IMR-90 (cell line): ENCODE measurements around the gene SYT5. TPM values are rescaled to one million over a fixed set of nuclear protein-coding genes. Genes with fewer than 3 reads are reported as not detected.

Experiments used
- ATAC-seq: fragments of 200-7000 bp; cut with Tn5 transposase; 2 replicates; pipeline ENCODE4 v1.9.1; 2020; ENCODE audit warnings: low read depth, mild to moderate bottlenecking, moderate library complexity
- BruUV-seq: library from RNA; stranded (reverse); fragments of 400-500 nt; replicated peaks from 2 replicates; lab custom pipeline; 2021; lab: Mats Ljungman, UMichigan
- CTCF ChIA-PET: fragments of 300-600 bp; formaldehyde crosslinking; extraction: SDS; loops from one replicate; lab custom pipeline; 2021; ENCODE audit warnings: antibody characterized with exemption; lab: Yijun Ruan, JAX
- POLR2A ChIA-PET: fragments of 300-600 bp; sonication (Branson Sonifier 250); formaldehyde crosslinking; loops from one replicate; lab custom pipeline; 2022; ENCODE audit warnings: antibody characterized with exemption; ENCODE audit not compliant: unreplicated experiment; lab: Charles Lee
- DNase-seq: peaks from one replicate; pipeline ENCODE4 v3.0.0; 2013
- H2AFZ ChIP-seq: replicated peaks from 2 replicates; pipeline ENCODE3; 2013; ENCODE audit warnings: low read length, mild to moderate bottlenecking; ENCODE audit not compliant: poor library complexity
- H2AK5ac ChIP-seq: 2 replicates; pipeline ENCODE4 v1.6.1; 2013; ENCODE audit warnings: low read depth, low read length, inconsistent platforms
- H2AK9ac ChIP-seq: replicated peaks from 2 replicates; pipeline ENCODE3; 2013; ENCODE audit warnings: mild to moderate bottlenecking, low read depth, low read length, moderate library complexity; ENCODE audit not compliant: poor library complexity
- H2BK120ac ChIP-seq: 2 replicates; pipeline ENCODE4 v1.6.1; 2013; ENCODE audit warnings: low read depth, low read length, inconsistent platforms
- H2BK15ac ChIP-seq: 3 replicates; pipeline ENCODE4 v1.6.1; 2013; ENCODE audit warnings: low read depth, low read length, inconsistent platforms
- H2BK20ac ChIP-seq: 2 replicates; pipeline ENCODE4 v1.6.1; 2013; ENCODE audit warnings: low read depth, mild to moderate bottlenecking, inconsistent platforms, low read length, moderate library complexity
- H2BK5ac ChIP-seq: 2 replicates; pipeline ENCODE4 v1.6.1; 2013; ENCODE audit warnings: mild to moderate bottlenecking, low read depth, low read length, inconsistent platforms; ENCODE audit not compliant: poor library complexity, severe bottlenecking
- H3K14ac ChIP-seq: replicated peaks from 2 replicates; pipeline ENCODE4 v1.6.1; 2013; ENCODE audit warnings: low read depth, low read length, inconsistent platforms
- H3K18ac ChIP-seq: 2 replicates; pipeline ENCODE4 v1.6.1; 2013; ENCODE audit warnings: low read depth, low read length, control low read depth
- H3K23ac ChIP-seq: 2 replicates; pipeline ENCODE4 v1.6.1; 2013; ENCODE audit warnings: low read depth, low read length, inconsistent platforms
- H3K27ac ChIP-seq: 2 replicates; pipeline ENCODE4 v1.5.1; 2013; ENCODE audit warnings: mild to moderate bottlenecking, control low read depth, low read length; ENCODE audit not compliant: insufficient read depth
- H3K27me3 ChIP-seq: 2 replicates; pipeline ENCODE4 v1.6.1; 2013; ENCODE audit warnings: low read length; ENCODE audit not compliant: control insufficient read depth, insufficient read depth
- H3K36me3 ChIP-seq: 2 replicates; pipeline ENCODE4 v1.6.1; 2013; ENCODE audit warnings: low read length, mixed read lengths; ENCODE audit not compliant: control insufficient read depth, insufficient read depth
- H3K4ac ChIP-seq: 2 replicates; pipeline ENCODE4 v1.6.1; 2013; ENCODE audit warnings: low read depth, low read length, inconsistent platforms
- H3K4me1 ChIP-seq: 2 replicates; pipeline ENCODE4 v1.6.1; 2013; ENCODE audit warnings: low read length, mixed read lengths; ENCODE audit not compliant: control insufficient read depth, insufficient read depth
- H3K4me2 ChIP-seq: 2 replicates; pipeline ENCODE4 v1.6.1; 2013; ENCODE audit warnings: low read depth, mild to moderate bottlenecking, control low read depth, low read length, moderate library complexity
- H3K4me3 ChIP-seq: 2 replicates; pipeline ENCODE4 v1.5.1; 2013; ENCODE audit warnings: low read depth, mild to moderate bottlenecking, control low read depth, low read length, moderate library complexity; ENCODE audit not compliant: insufficient read depth
- H3K56ac ChIP-seq: 2 replicates; pipeline ENCODE4 v1.6.1; 2013; ENCODE audit warnings: low read length, inconsistent platforms; ENCODE audit not compliant: insufficient read depth; ENCODE audit errors: extremely low read depth
- H3K79me1 ChIP-seq, 2 experiments: 2 replicates each; pipeline ENCODE4 v1.6.1; 2013; ENCODE audit warnings: low read length in 2 of 2, inconsistent platforms in 1 of 2, low read depth in 1 of 2
- H3K9ac ChIP-seq: 2 replicates; pipeline ENCODE4 v1.6.1; 2013; ENCODE audit warnings: low read depth, low read length, control low read depth
- H3K9me1 ChIP-seq: 2 replicates; pipeline ENCODE4 v1.6.1; 2013; ENCODE audit warnings: low read length, inconsistent platforms; ENCODE audit not compliant: insufficient read depth
- H3K9me3 ChIP-seq: 2 replicates; pipeline ENCODE4 v1.6.1; 2013; ENCODE audit warnings: low read length; ENCODE audit not compliant: control insufficient read depth, insufficient read depth
- H4K20me1 ChIP-seq: 2 replicates; pipeline ENCODE4 v1.6.1; 2013; ENCODE audit warnings: low read length, inconsistent platforms; ENCODE audit not compliant: insufficient read depth
- H4K5ac ChIP-seq: 2 replicates; pipeline ENCODE4 v1.6.1; 2013; ENCODE audit warnings: mild to moderate bottlenecking, low read depth, low read length, control low read depth
- H4K8ac ChIP-seq, 2 experiments: 2 replicates each; pipeline ENCODE4 v1.6.1; 2013; ENCODE audit warnings: low read depth in 2 of 2, low read length in 2 of 2, control low read depth in 1 of 2, inconsistent platforms in 1 of 2
- H4K91ac ChIP-seq: 2 replicates; pipeline ENCODE4 v1.6.1; 2013; ENCODE audit warnings: low read depth, low read length, inconsistent platforms; ENCODE audit not compliant: insufficient read depth
- BHLHE40 ChIP-seq: fragments of 150-350 bp; IDR thresholded peaks from 2 replicates; pipeline ENCODE4 v1.6.1; 2016; ENCODE audit warnings: mild to moderate bottlenecking, low read depth, low read length
- CEBPB ChIP-seq: IDR thresholded peaks from 2 replicates; pipeline ENCODE4 v1.6.1; 2012; ENCODE audit warnings: low read depth, low read length, improper control_type of control experiment
- CTCF ChIP-seq: conservative IDR thresholded peaks from 2 replicates; pipeline ENCODE4 v1.5.1; 2012; ENCODE audit warnings: mild to moderate bottlenecking, low read depth, low read length, improper control_type of control experiment
- FOS ChIP-seq: fragments of 150-350 bp; IDR thresholded peaks from 2 replicates; pipeline ENCODE4 v1.6.1; 2016; ENCODE audit warnings: low read depth, low read length
- MAFK ChIP-seq: IDR thresholded peaks from 2 replicates; pipeline ENCODE4 v1.6.1; 2012; ENCODE audit warnings: low read depth, low read length, improper control_type of control experiment
- MAZ ChIP-seq: IDR thresholded peaks from 2 replicates; pipeline ENCODE4 v1.6.1; 2012; ENCODE audit warnings: low read depth, mild to moderate bottlenecking, low read length, improper control_type of control experiment, moderate library complexity, borderline replicate concordance
- POLR2A ChIP-seq: IDR thresholded peaks from 2 replicates; pipeline ENCODE4 v1.6.1; 2012; ENCODE audit warnings: mild to moderate bottlenecking, low read depth, low read length
- RAD21 ChIP-seq: IDR thresholded peaks from 2 replicates; pipeline ENCODE4 v1.6.1; 2012; ENCODE audit warnings: low read length, improper control_type of control experiment
- RFX5 ChIP-seq: IDR thresholded peaks from 2 replicates; pipeline ENCODE4 v1.8.0; 2012; ENCODE audit warnings: low read depth, mild to moderate bottlenecking, low read length, moderate library complexity
- SMC3 ChIP-seq: fragments of 150-350 bp; IDR thresholded peaks from 2 replicates; pipeline ENCODE4 v1.6.1; 2016; ENCODE audit warnings: low read depth, mild to moderate bottlenecking, antibody characterized with exemption, low read length, moderate library complexity
- USF2 ChIP-seq: fragments of 150-350 bp; IDR thresholded peaks from 2 replicates; pipeline ENCODE4 v1.6.1; 2017; ENCODE audit warnings: mild to moderate bottlenecking, antibody characterized with exemption, low read length, low read depth
- WGBS, 2 experiments: methylation state at CpG; one replicate each; pipeline versions ENCODE4 v1.1.5 to v1.1.7; 2013; ENCODE audit warnings: missing lambda C conversion rate in 2 of 2; ENCODE audit not compliant: insufficient read length in 1 of 2; ENCODE audit errors: extremely low coverage in 2 of 2; 5-methylcytosine and 5-hydroxymethylcytosine counted together
- dilution Hi-C: fragments of 300-500 bp; cut with HindIII; formaldehyde crosslinking; loops from one replicate; pipeline ENCODE4 v1.14.3; 2018; ENCODE audit warnings: low sequenced_read_pairs; ENCODE audit not compliant: unreplicated experiment
- in situ Hi-C: fragments of 300-500 bp; cut with MboI; formaldehyde crosslinking; loops from 3 replicates; pipeline ENCODE4 v1.14.3; 2019; ENCODE audit warnings: low sequenced_read_pairs, inconsistent platforms, mixed read lengths
- intact Hi-C: fragments of 100-400 bp; cut with micrococcal nuclease; formaldehyde crosslinking; loops from 2 replicates; pipeline ENCODE4 v1.10.0; 2022
- polyA plus RNA-seq, 3 experiments: library from polyadenylated mRNA; depleted of rRNA; stranded (reverse); fragments of >200 nt; gene quantifications; 2 replicates each; pipeline ENCODE4 v1.2.3, GENCODE V29; 2012; ENCODE audit warnings: low replicate concordance in 1 of 3
- total RNA-seq: library from RNA; depleted of rRNA; stranded (reverse); fragments of >200 nt; gene quantifications from 2 replicates; pipeline ENCODE4 v1.2.3, GENCODE V29; 2012
- TF ChIP-seq, protein P1 (sequence below): fragments of 150-350 bp; IDR thresholded peaks from 2 replicates; pipeline ENCODE4 v1.6.1; 2016; ENCODE audit warnings: low read depth, mild to moderate bottlenecking, low read length, moderate library complexity, borderline replicate concordance

Gene SYT5
- total and polyA plus RNA-seq, 2 of the 4 experiments (the other 2 are of a cell fraction), result under 0.01 to 0.15 TPM

GRCh38 chr19:55216461-55217198, 36.5 kb upstream of the SYT5 start:
- Histone ChIP-seq H3K79me1 (no peaks in the 10 kb centered on the region), H3K27ac (peak overlapping the region; percentile 55), H3K4ac (peak overlapping the region; percentile 66; the same call in 1 of the 2 replicates), H3K56ac (peak overlapping the region; percentile 12), H3K23ac (no peak overlapping the region; the same call in 1 of the 2 replicates), H2BK20ac (0 out of 2 replicates have a peak overlapping the region, but pooled peaks have one; percentile 63), H3K9me3 (peaks cover 5% of the 10 kb centered on the region), H3K14ac (no peak overlapping the region; the same call in 1 of the 2 replicates), H3K27me3 (no peaks in the 10 kb centered on the region), H4K20me1 (peaks cover 7% of the 10 kb centered on the region), H3K18ac (no peak overlapping the region), H2AK9ac (peak overlapping the region; percentile 66), H3K4me1 (peaks cover 4% of the 10 kb centered on the region), H4K5ac (no peak overlapping the region), H4K91ac (peak overlapping the region; percentile 53), H3K9me1 (peaks cover 8% of the 10 kb centered on the region; the same call in 1 of the 2 replicates), H2AK5ac (peak overlapping the region; percentile 79), H2AFZ (peak overlapping the region; percentile 85), H3K4me3 (peak overlapping the region; percentile 25), H2BK120ac (peak overlapping the region; percentile 42), H2BK15ac (peak overlapping the region; percentile 57; the same call in 1 of the 3 replicates), H3K4me2 (peak overlapping the region; percentile 80), H3K36me3 (no peaks in the 10 kb centered on the region), H4K8ac (peak overlapping the region in 1 of 2 experiments; percentile 26; a peak in 1 of 4 replicates), H3K9ac (peak overlapping the region; percentile 4; the same call in 1 of the 2 replicates), H2BK5ac (peak overlapping the region; percentile 75)
- BruUV-seq, result no TSS peak
- in situ Hi-C loops (no loop called here), intact Hi-C loops (loop anchor here (1.0 to 5.0 kb wide), 3 partner anchors 37 to 221 kb away; partner anchors contain the start of gene PPP6R1), dilution Hi-C loops (no loop called here)
- ChIA-PET POLR2A (interaction anchor here (1.5 kb wide), 1 partner anchor 43 kb away, joined by 9 read pairs; the partner anchor contains the start of gene PPP6R1), CTCF (no interaction called here)
- DNase-seq (peak; percentile 100), ATAC-seq (peak; percentile 95)
- WGBS, 2 experiments, result 10% methylated on average over 13 of the region's 36 CpGs; no CpG with 5 or more reads in 1 of the 2 experiments
- TF ChIP-seq USF2, result peak; percentile 35; the same call in 1 of the 2 replicates
- peak; percentile 32; the same call in 1 of the 2 replicates for TF ChIP-seq SMC3
- TF ChIP-seq CEBPB, result peak; percentile 54
- TF ChIP-seq FOS, result peak; percentile 95
- peak; percentile 28; the same call in 1 of the 2 replicates for TF ChIP-seq RFX5
- TF ChIP-seq, protein P1, sequence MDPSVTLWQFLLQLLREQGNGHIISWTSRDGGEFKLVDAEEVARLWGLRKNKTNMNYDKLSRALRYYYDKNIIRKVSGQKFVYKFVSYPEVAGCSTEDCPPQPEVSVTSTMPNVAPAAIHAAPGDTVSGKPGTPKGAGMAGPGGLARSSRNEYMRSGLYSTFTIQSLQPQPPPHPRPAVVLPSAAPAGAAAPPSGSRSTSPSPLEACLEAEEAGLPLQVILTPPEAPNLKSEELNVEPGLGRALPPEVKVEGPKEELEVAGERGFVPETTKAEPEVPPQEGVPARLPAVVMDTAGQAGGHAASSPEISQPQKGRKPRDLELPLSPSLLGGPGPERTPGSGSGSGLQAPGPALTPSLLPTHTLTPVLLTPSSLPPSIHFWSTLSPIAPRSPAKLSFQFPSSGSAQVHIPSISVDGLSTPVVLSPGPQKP, result peak; percentile 34; the same call in 1 of the 2 replicates
- TF ChIP-seq BHLHE40, result peak; percentile 66
- TF ChIP-seq CTCF, result 0 out of 2 replicates have a peak, but pooled peaks have one; percentile 1
- peak; percentile 20; the same call in 1 of the 2 replicates for TF ChIP-seq RAD21
- TF ChIP-seq MAZ, result peak; percentile 86
- 0 out of 2 replicates have a peak, but pooled peaks have one; percentile 39 for TF ChIP-seq MAFK
- peak; percentile 38; the same call in 1 of the 2 replicates for TF ChIP-seq POLR2A
